ENCODE measurements around the gene ELFN1.

Gene ELFN1

DNA sequence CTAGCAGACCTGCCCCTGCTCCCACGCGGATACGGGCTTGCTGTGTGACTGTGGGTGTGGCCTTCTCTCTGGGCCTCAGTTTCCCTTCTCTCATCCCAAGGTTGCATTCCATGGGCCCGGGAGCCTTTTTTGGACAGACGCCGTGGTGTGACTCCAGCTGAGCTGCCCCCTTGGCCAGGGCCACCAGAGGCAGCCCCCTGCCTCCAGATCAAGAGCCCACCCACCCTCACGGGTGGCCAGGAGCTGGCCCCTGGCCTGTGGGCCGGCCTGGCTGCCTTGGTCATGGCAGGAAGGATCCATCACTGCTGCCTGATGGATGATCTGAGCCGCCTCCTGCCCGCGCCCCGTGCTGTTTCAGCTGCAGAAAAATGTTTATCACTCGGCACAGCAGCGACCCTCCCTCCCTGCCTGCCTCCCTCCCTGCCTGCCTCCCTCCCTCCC, 27.8 kb upstream of the ELFN1 start:
- no peak for DNase-seq (ENCODE audit: extremely low read depth in 1 of 2, low read depth in 1 of 2)

DNA sequence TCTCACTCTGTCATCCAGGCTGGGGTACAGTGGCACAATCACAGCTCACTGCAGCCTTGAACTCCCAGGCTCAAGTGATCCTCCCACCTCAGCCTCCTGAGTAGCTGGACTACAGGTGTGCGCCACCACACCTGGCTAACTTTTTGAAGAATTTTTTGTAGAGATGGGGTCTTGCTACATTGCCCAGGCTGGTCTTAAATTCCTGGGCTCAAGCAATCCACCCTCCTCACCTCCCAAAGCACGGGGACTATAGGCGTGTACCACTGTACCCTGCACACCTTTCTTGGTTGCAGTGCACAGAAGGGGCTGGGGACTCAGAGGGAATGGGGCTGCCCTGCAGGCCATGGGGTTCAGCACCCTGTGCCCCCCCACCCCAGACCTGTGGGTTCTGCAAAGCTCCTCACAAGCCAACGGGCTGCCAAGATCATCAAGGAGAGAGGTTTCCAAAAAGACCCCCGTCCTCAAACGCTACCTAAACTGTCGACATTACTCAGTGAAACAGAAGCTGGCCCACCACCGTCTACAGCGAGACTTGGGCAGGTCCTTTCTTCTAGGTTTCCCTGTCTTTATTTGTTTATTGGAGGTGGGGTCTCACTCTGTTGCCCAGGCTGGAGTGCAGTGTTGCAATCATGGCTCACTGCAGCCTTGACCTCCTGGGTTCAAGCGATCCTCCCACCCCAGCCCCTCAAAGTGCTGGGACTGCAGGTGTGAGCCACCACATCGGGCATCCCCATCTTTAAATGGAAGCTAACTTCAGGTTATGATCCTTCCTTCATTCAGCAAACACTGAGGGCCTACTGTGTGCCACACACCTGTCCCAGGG, 26.6 kb upstream of the ELFN1 start:
- no peak for DNase-seq (ENCODE audit: extremely low read depth in 1 of 2, low read depth in 1 of 2)

DNA sequence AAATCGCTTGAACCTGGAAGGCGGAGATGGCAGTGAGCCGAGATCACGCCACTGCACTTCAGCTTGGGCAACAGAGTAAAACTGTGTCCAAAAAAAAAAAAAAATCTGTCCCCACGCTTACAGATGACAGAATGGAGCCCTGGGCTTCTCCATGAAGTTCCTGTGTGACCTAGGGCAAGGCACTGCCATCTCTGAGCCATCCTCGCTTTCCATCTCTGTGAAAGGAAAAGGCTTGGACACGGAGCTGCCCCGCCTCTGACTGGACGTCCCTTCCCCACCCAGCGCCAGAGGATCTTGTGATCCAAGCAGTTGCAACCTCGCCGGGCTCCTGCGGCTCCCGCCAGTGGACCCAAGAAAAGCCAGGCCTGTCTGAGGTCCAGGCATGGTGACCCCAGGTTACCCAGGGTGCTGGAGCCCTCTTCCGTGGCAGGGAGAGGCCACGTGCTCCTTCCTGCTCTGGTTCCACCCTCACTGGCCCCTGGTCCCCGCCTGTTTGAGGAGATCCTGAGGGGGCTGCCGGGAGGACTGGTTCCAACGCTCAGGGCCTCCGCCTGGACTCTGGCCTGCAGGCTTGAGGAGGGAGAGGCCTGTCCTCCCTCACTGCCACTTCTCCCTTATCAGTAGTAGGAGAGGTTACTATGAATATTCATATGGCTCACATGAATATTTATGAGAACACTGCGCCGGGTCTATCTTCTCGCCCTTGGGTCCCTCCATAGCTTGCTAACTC, 25.6 kb upstream of the ELFN1 start:
- DNase-seq (ENCODE audit: extremely low read depth in 1 of 2, low read depth in 1 of 2): no peak

DNA sequence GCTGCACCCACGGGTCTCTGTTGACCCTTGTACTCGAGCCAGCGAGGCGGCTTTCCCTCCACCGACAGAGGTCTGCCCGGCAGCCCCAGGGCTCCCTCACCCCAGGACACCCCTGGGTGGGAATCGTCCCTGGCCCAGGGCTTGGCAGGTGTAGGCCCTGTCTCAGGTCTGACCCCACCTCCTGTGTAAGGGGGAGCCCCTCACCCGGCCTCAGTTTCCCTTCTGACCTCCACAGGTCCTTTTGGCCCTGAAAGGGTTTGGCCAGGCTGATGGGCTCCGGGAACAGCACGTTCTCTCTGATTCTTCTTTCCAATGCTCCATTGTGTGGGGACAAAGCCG, 25.0 kb upstream of the ELFN1 start:
- no peak for DNase-seq (ENCODE audit: extremely low read depth in 1 of 2, low read depth in 1 of 2)

DNA sequence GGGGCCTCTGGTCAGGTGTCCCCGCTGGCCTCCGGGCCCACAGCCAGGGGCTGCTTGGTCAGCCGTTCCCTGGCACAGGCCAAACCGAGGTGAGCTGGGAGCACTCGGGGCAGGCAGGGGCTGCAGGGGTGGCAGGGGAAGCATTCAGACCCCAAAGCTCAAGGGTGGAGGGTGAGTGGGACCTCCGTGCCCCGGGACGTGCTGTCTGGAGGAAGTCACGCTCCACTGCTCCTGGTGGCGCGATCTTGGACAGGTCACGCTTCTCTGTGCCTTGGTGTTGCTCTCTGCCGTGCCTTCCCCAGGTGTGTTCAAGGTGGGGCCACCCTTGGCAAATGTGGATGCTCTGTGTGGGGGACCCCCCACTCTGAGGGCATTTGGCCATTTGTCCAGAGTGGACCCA, 24.6 kb upstream of the ELFN1 start:
- DNase-seq (ENCODE audit: extremely low read depth in 1 of 2, low read depth in 1 of 2): no peak

DNA sequence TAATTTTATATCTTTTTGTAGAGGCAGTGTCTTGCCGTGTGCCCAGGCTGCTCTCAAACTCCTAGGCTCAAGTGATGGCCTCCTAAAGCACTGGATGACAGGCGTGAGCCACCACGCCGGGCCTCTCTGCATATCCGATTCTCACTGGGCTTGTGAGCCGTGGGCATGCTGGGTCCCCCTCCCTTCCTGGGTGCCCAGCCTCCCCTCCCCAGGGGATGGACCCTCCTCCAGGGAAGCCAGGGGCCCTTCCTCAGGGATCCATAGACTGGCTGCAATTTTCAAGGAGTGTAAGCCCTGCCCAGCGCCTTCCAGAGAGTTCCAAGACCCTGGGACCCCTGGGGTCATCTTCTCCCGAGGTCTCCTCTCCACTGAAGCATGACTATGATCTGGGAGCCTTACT, 23.7 kb upstream of the ELFN1 start:
- DNase-seq (ENCODE audit: extremely low read depth in 1 of 2, low read depth in 1 of 2): no peak

DNA sequence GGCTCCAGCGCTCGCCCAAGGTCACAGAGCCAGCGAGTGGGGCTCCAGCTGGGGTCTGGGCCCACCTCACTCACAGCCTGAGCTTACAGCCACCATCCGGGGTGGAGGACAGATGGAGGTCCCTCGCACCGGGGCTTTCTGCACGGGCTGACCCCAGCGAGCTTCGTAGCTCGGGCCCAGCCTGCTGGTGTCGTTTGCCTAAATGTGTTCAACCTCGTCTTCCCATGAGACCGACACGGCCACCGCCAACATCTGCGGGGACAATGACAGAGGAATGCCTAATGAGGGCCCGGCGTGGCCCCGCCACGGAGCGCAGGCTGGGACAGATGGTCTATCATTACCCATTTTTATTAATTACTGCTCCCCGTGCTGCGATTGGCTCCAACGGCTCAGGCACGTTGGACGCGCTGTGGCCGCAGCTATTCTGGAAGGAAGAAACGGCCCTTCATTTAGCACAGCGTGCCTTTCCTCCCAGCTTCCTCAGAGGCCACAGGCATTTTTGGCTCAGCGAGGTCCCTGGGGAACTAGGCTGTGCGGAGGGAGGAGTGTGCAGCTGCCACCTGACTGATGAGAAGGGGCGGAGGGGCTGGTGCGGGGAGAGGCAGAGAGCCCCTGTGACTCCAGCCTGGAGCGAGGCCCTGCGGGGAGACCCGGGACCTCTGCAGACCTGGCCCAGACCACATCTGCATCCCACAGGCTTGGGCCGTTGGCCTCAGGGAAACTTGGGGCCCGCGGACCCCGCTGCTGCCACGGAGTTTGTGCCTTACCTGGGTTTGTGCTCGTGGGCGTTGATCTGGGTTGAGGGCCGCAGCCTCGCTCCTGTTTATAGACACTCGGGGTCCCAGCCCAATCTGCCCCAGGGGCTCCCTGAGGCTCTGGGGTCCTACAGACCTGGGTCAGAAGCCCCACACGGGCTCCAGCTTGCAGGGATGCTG, 22.9 kb upstream of the ELFN1 start:
- no peak for DNase-seq (ENCODE audit: extremely low read depth in 1 of 2, low read depth in 1 of 2)

DNA sequence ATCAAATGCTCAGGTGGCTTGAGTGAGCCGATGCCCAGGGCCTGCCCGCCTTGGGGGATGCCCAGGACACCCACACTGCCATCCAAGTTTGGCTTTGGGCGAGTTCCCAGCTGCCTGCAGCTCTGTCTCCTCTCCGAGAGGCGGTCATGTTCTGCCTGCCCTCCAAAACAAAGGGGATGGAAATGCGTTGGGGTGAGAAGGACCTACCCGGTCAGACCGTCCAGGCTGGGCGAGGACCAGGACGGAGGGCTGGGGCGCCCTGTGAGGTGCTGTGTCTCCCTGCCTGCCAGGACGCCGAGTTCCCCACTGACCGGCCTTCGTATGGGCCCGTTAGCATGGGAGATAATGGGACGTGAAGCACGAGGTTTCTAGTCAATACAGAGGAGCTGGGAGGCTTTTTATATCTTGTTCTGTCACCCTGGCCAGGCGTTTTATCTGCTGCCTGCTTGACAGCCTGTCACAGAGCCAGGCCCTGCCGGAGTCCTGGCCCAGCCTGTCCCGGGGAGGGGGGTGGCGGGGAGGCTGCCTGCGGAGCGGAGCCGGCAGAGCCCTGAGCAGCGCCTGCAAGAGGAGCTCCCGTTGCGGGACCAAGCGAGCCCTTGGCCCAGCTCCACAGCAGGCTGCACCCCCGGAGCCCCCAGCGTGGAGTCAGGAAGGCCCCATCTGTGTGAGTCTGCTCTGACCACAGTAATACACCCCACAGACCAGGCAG, 22.0 kb upstream of the ELFN1 start:
- DNase-seq (ENCODE audit: extremely low read depth in 1 of 2, low read depth in 1 of 2): no peak

DNA sequence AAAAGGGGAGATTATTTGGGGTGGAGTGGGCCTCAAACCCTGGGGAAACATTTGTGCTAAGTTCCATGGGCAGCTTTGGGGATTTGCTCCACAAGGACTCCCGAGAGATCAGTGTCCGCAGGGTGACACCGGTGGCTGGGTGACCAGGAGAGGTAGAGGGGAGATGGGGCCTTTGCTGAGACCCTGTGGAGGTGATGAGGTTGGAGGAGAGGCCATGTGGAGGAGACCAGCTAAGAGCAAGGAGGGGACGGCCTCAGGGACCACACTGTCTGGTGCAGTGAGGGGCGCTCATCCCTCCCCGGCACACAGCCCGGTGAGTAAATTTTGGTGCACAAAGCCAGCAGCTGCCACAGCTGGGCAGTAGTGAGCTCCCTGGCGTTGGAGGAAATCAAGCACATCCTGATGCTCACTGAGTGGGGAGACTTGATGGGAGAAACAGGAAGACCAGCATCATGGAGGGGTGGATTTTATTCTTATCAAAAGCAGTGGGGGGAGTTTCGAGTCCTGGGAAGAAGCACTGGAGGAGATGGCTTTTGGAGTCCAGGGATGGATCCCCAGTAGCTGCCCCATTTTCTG, 20.2 kb upstream of the ELFN1 start:
- DNase-seq (ENCODE audit: extremely low read depth in 1 of 2, low read depth in 1 of 2): no peak

DNA sequence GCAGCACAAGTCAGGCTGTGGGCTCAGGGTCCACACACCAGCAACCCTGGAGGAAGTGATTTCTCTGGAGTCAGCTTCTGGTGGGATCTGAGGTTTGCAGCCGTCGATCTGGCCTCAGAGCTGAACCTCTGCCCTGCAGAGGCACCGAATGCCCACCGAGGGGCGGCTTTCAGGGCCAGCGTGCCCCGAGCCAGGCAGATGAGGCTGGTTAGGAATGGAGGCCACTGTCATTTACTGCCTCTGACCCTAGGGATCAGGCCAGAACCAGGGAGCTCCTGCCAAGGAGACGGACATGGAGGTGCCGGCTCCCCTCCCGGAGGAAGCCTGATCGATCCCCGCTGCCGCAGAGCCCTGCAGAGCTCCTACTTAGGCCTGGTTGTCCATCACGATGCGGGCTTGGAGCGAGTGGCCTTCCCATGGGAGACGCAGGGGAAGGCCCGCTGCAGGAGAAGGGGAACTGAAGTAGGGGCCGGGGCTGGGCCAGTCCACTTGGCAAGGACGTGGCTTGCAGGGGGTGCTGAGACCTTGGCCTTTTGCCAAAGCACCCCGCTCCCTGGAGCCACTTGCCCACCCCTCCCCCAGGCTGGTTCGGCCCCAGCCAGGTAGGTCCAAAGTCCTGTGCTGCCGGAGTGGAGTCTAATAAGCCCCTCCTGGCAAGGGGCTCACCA, 19.6 kb upstream of the ELFN1 start:
- no peak for DNase-seq (ENCODE audit: extremely low read depth in 1 of 2, low read depth in 1 of 2)

DNA sequence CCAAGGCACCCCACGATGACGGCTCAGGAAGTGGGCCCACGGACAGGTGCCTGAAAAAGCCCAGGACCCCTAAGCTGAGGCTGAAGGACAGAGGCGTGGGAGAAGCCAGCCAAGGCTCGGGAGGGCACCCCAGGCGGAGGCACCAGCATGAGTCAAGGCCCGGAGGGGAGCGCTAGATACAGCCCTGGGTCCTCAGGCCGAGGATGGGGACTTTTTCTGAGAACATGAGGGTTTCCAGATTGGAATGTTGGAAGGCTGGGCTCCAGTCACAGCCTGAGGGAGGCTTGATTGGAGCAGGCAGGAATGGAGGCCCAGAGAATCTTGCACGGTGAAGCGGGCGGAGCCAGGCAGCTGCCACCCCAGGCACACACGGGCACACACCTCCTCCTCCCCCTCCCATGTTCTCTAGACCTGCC, 19.0 kb upstream of the ELFN1 start:
- DNase-seq (ENCODE audit: extremely low read depth in 1 of 2, low read depth in 1 of 2): no peak

DNA sequence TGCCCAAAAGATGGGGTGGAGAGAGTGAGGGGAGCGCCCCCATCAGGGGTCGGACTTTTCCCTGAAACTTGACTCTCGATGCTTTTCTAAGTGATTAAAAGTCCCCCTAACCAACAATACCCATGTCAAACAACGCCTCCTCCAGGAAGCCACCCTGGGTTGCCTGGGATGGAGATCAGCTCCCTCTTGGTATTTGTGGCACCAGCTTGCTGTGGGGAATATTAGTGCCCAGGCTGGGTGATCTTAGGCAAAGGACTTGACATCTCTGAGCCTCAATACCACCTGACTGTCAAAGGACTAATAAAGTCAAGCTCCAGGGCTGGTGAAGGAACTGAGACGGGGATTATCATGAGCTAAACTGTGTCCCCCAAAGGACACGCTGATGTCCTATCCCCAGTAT, 18.2 kb upstream of the ELFN1 start:
- no peak for DNase-seq (ENCODE audit: extremely low read depth in 1 of 2, low read depth in 1 of 2)

DNA sequence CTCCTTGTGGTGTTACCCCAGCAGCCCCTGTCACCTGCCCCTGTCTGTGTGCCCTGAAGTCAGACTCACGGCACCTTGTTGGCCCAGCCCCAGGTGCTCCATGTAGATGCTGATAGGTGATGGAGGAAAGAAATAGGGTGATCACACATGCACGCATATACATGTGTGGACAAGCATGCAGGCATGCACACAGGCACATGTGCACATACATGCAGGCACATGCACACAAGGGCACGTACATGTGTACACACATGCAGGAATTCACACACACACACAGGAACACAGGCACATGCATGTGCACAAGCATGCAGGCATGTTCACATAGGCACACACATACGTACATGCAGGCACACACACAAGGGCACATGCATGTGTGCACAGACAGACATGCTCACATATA, 16.6 kb upstream of the ELFN1 start:
- DNase-seq (ENCODE audit: extremely low read depth in 1 of 2, low read depth in 1 of 2): no peak

DNA sequence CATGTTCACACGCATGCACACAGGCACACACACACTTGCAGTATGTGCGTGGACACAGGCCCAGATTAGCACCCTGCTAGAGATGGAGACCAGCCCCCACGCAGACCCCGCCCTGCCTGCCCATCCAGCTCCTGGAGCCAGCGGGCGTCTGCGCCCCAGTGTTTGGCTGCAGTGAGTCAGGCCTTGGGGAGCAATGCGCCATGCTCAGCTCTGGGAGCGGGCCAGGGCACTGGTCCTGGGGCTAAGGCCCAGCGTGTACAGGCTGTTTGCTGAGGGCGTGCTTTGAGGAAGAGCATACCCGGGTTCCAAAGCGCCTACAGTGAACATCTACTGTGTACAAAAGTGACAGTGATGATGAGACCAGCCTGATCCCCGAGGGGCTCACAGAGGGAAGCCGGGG, 16.0 kb upstream of the ELFN1 start:
- DNase-seq (ENCODE audit: extremely low read depth in 1 of 2, low read depth in 1 of 2): no peak

DNA sequence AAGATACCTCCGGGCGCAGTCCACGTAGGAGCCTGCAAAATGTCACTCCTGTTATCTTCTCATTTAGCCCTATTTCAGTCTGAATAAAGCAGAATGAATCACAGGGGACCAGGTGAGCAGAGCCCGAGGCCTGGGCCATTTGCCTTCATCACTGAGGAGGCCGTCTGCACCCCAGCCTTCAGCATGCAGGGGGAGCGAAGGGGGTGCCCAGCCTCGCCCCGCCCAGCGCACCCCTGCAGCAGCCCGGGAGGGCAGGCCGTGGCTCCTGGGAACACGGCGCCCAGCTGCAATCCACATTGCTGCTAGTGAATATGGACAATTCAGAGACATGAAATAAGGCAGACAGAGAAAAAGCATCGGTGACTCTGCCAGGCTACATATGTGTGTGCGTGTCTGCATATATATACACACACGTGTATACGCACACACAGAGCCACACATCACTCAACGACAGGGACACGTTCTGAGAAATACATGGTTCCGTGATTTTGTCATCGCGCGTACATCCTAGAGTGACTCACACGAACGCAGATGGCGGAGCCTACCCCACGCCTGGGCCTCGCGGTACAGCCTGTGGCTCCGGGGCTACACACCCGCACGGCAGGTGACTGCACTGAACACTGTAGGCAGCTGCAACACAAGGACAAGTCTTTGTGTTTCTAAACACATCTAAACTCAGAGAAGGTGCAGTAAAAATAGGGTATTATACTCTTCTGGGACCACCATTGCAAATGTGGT, 15.2 kb upstream of the ELFN1 start:
- no peak for DNase-seq (ENCODE audit: extremely low read depth in 1 of 2, low read depth in 1 of 2)

DNA sequence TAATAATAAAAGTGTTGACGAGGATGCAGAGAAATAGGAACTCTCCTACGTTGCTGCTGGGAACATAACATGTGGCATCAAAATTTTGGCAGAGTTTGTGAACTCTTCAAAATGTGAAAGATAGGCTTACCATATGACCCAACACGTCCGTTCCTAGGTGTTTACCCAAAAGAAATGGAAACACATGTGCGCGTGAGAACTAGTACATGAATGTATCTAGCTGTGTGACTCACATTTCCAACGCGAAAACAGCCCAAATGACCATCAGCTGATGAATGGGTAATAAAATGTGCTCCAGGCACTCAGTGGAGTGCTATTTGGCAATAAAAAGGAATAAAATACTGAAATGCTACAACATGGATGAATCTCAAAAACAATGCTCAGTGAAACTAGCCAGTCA, 10.4 kb upstream of the ELFN1 start:
- DNase-seq (ENCODE audit: extremely low read depth in 1 of 2, low read depth in 1 of 2): no peak

DNA sequence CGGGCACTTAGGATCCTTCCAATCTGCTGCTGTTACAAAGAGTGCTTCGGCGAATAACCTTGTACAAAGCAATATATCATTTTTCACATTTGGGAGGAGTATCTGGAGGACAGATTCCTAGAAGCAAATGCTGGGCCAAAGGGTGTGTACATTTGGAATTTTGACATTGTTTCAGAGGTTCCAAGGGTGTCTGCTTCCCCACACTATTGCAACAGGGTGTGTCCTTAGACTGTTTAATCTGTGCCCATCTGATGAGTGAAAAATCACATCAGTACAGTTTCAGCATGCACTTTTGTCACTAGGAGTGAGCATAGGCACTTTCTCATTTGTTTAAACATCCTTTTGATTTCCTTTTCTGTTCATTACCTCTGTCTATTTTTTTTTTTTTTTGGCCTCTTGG, 8.6 kb upstream of the ELFN1 start:
- no peak for DNase-seq (ENCODE audit: extremely low read depth in 1 of 2, low read depth in 1 of 2)

DNA sequence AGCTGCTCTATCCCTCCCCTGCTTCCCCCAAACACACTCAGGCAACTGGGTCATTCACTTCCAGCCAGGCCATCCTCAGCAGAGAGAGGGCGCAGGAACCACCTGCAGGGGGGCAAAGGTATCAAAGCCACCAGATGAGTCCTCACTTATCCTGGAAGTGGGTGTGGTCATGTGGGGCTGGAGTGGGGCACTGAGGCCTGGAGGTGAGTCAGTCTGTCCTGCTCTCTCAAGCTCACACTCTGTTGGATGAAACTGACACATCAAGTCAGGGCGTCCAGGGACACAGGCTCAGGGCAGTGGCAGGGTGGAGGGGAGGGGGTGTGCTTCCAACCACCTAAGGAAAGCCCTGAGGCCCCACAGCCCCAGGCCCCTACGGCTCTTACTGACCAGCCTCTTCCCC, 8.0 kb upstream of the ELFN1 start:
- DNase-seq (ENCODE audit: extremely low read depth in 1 of 2, low read depth in 1 of 2): no peak

DNA sequence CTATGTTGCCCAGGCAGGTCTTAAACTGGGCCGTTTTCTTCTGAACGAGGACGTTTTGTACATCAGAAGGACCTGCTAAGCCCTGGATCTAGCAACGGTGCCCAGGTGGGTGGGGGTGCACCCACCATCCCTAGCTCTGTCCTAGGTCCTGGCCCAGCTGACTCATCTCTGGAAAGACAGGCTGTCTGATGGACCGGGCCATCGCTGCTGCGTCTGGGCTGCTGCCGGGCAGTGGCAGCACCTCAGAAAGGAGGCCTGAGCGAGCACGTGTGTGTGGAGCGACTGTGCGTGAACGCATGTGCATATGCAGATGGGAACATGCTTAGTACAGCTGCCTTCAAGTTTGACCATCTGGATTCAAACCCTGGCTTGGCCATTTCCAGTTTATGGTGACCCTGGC, 7.3 kb upstream of the ELFN1 start:
- no peak for DNase-seq (ENCODE audit: extremely low read depth in 1 of 2, low read depth in 1 of 2)

All from activated CD8-positive, alpha-beta memory T cell treated with anti-CD3 and anti-CD28 coated beads for 1 hour (primary cell).